ENCODE measurements around the gene PPIF.

DNA sequence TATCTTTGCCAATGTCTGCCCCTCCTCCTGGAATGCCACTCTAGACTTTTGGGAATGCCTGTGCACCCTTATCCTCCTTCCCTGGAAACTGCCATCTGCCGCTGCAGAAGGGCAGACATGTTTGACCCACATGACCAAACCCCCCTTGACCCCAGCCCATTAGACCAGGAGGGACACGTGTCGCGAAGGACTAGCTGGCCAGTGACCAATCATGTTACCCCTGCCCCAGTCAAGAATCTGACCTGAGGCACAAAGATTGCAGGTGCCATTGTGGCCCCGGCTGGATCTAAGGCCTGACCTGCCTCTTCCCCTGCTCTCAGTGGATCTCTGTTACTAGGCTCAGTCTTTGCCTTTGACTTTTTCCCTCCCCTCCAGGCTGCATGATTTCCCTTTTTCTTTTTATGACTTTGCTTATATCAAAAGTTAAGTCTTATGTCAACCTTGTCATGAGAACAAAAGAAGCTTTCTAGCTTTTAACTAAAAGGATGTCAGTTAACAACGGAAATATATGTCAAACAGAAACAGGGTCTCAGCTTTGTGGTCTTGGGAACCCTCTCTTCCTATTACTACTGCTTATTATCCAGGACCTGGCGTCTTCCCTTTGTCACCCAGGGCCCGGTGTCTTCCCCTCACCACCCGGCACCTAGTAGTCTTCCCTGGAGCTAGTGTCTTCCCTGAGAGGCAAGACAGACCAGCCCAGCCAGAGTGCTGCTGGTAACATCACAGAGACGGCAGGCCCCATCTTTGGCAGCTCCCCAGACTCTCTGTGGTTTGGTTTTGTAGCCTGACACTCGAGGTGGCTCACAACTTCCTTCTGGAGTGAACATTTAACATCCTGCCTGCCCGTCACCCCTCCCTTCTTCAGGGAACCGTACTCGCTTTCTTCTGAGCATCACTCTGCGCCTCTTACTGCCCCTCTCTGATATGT lies 24.4 kb upstream of the PPIF start:
- TF ChIP-seq, protein P1, sequence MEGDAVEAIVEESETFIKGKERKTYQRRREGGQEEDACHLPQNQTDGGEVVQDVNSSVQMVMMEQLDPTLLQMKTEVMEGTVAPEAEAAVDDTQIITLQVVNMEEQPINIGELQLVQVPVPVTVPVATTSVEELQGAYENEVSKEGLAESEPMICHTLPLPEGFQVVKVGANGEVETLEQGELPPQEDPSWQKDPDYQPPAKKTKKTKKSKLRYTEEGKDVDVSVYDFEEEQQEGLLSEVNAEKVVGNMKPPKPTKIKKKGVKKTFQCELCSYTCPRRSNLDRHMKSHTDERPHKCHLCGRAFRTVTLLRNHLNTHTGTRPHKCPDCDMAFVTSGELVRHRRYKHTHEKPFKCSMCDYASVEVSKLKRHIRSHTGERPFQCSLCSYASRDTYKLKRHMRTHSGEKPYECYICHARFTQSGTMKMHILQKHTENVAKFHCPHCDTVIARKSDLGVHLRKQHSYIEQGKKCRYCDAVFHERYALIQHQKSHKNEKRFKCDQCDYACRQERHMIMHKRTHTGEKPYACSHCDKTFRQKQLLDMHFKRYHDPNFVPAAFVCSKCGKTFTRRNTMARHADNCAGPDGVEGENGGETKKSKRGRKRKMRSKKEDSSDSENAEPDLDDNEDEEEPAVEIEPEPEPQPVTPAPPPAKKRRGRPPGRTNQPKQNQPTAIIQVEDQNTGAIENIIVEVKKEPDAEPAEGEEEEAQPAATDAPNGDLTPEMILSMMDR (IDR thresholded peaks at IDR 0.05 in 4 of 5, conservative IDR thresholded peaks at IDR 0.05 in 1 of 5): no peak
- TF ChIP-seq POLR2A (IDR thresholded peaks at IDR 0.05): no peak

Data from gastrocnemius medialis (tissue), 4 donors.